Smooth muscle cell (in vitro differentiated cells): ENCODE measurements around the gene MALRD1. TPM values are rescaled to one million over a fixed set of nuclear protein-coding genes. Genes with fewer than 3 reads are reported as not detected.
A peak's percentile ranks its signal among the peaks of the same experiment; 100 is the strongest.

Source experiments
- DNase-seq: peaks from one replicate; lab custom pipeline; 2025; ENCODE audit not compliant: unreplicated experiment; lab: John Stamatoyannopoulos, UW
- H2AFZ ChIP-seq: fragments of 200-600 bp; sonication (generic); 2 replicates; pipeline ENCODE4 v1.6.0; 2016; ENCODE audit warnings: antibody characterized with exemption, low read depth, mild to moderate bottlenecking
- H3F3A ChIP-seq: fragments of 200-600 bp; sonication (generic); 2 replicates; pipeline ENCODE4 v1.6.0; 2017; ENCODE audit warnings: antibody characterized with exemption, low read depth
- H3K27ac ChIP-seq: fragments of 200-600 bp; sonication (generic); 2 replicates; pipeline ENCODE4 v1.5.1; 2016; ENCODE audit warnings: low read depth, mild to moderate bottlenecking
- H3K27me3 ChIP-seq: fragments of 200-600 bp; sonication (generic); 2 replicates; pipeline ENCODE4 v1.6.1; 2016; ENCODE audit warnings: low read depth, mild to moderate bottlenecking
- H3K36me3 ChIP-seq: fragments of 200-600 bp; sonication (generic); 2 replicates; pipeline ENCODE4 v1.5.1; 2016; ENCODE audit warnings: low read depth
- H3K4me1 ChIP-seq: fragments of 200-600 bp; sonication (generic); 2 replicates; pipeline ENCODE4 v1.5.1; 2016; ENCODE audit warnings: low read depth
- H3K4me2 ChIP-seq: fragments of 200-600 bp; sonication (generic); 2 replicates; pipeline ENCODE4 v1.6.0; 2016; ENCODE audit warnings: mild to moderate bottlenecking
- H3K4me3 ChIP-seq: fragments of 200-600 bp; sonication (generic); 2 replicates; pipeline ENCODE4 v1.5.1; 2016; ENCODE audit warnings: mild to moderate bottlenecking
- H3K79me2 ChIP-seq: fragments of 200-600 bp; sonication (generic); 2 replicates; pipeline ENCODE4 v1.6.0; 2016; ENCODE audit warnings: low read depth, mild to moderate bottlenecking
- H3K9ac ChIP-seq: fragments of 200-600 bp; sonication (generic); 2 replicates; pipeline ENCODE4 v1.6.0; 2016; ENCODE audit warnings: low read depth
- H3K9me3 ChIP-seq: fragments of 200-600 bp; sonication (generic); replicated peaks from 2 replicates; pipeline ENCODE4 v1.5.1; 2016; ENCODE audit warnings: low read depth
- H4K20me1 ChIP-seq: fragments of 200-600 bp; sonication (generic); 2 replicates; pipeline ENCODE4 v1.6.0; 2016; ENCODE audit warnings: low read depth
- WGBS: methylation state at CpG from one replicate; pipeline ENCODE4 v1.1.7; 2016; ENCODE audit warnings: low lambda C conversion rate; 5-methylcytosine and 5-hydroxymethylcytosine counted together
- polyA plus RNA-seq: library from polyadenylated mRNA; unstranded; fragments of >200 nt; fragmentation: Nextera tagmentation; extraction: Ambion mirVana; gene quantifications from 2 replicates; pipeline ENCODE4 v1.2.1, GENCODE V29; 2016
- total RNA-seq: library from RNA; depleted of rRNA; stranded (reverse); fragments of >200 nt; gene quantifications from 2 replicates; pipeline ENCODE4 v1.2.3, GENCODE V29; 2014
- TF ChIP-seq, protein P1 (sequence below): fragments of 200-600 bp; sonication (generic); IDR thresholded peaks from 2 replicates; pipeline ENCODE4 v1.5.1; 2017; ENCODE audit warnings: borderline replicate concordance, mild to moderate bottlenecking, antibody characterized with exemption; ENCODE audit not compliant: insufficient read depth, poor library complexity, severe bottlenecking

MALRD1 gene
- total and polyA plus RNA-seq, 2 experiments from 2014 or later, result 1.9 TPM; not detected in 1

DNA sequence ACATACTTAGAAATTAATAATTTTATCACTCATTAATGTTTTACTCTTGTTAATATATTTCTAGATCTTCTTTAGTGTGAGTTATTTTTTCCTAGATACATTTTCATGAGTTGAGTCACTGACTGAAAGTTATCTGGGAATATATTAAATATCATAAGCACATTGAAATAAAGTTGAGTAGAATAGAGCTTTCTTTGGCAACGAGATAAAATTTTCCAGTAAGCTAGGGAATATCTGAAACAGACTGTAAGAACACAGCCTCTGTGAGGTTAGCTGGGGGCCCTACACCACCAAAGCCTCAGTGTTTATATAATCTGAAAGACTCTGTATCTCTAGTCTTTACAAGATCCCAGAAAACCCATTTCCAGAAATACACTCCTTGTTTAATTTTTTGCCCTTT is 419.8 kb downstream of the MALRD1 start:
- H4K20me1 ChIP-seq, result no peaks in the 10 kb centered on the region
- 29% methylated on average over 1 of the region's 1 CpG for WGBS
- H2AFZ ChIP-seq, result peak overlapping the region; percentile 55
- no peaks in the 10 kb centered on the region for H3K36me3 ChIP-seq
- no peaks in the 10 kb centered on the region for H3F3A ChIP-seq
- H3K79me2 ChIP-seq, result no peaks in the 10 kb centered on the region
- H3K27ac ChIP-seq, result peak overlapping the region; percentile 66
- H3K4me2 ChIP-seq, result peak overlapping the region; percentile 74
- H3K9ac ChIP-seq, result no peak overlapping the region
- H3K4me3 ChIP-seq, result no peak overlapping the region
- H3K27me3 ChIP-seq, result no peaks in the 10 kb centered on the region
- TF ChIP-seq, protein P1, sequence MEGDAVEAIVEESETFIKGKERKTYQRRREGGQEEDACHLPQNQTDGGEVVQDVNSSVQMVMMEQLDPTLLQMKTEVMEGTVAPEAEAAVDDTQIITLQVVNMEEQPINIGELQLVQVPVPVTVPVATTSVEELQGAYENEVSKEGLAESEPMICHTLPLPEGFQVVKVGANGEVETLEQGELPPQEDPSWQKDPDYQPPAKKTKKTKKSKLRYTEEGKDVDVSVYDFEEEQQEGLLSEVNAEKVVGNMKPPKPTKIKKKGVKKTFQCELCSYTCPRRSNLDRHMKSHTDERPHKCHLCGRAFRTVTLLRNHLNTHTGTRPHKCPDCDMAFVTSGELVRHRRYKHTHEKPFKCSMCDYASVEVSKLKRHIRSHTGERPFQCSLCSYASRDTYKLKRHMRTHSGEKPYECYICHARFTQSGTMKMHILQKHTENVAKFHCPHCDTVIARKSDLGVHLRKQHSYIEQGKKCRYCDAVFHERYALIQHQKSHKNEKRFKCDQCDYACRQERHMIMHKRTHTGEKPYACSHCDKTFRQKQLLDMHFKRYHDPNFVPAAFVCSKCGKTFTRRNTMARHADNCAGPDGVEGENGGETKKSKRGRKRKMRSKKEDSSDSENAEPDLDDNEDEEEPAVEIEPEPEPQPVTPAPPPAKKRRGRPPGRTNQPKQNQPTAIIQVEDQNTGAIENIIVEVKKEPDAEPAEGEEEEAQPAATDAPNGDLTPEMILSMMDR, result no peak
- no peaks in the 10 kb centered on the region for H3K9me3 ChIP-seq
- DNase-seq, result no peak
- no peaks in the 10 kb centered on the region for H3K4me1 ChIP-seq

DNA sequence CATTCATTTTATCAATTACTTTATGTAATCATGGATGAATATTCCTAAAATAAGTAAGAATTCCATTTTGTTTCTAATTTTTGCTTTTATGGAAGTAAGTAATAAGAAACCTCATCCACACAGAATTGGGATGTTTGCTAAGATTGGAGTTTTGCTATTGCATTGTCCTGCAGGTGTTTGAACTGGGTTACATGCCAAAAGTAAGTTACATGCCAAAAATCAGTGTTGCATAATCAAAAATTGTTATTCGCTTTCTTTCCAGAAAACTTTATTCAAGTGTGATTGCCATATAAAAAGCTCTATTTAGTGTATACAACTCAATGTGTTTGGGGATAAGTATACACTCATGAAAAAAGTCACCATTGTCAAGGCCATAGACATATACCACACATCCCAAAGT is 420.9 kb downstream of the MALRD1 start:
- no peak overlapping the region for H2AFZ ChIP-seq
- H3K9me3 ChIP-seq, result no peaks in the 10 kb centered on the region
- H3K27me3 ChIP-seq, result no peaks in the 10 kb centered on the region
- no peaks in the 10 kb centered on the region for H4K20me1 ChIP-seq
- no peak overlapping the region for H3K4me3 ChIP-seq
- no peaks in the 10 kb centered on the region for H3K79me2 ChIP-seq
- no peak overlapping the region for H3K4me2 ChIP-seq
- no peaks in the 10 kb centered on the region for H3F3A ChIP-seq
- no peaks in the 10 kb centered on the region for H3K36me3 ChIP-seq
- WGBS, result 0% methylated on average over 1 of the region's 1 CpG
- no peak for DNase-seq
- TF ChIP-seq, protein P1, result no peak
- no peak overlapping the region for H3K27ac ChIP-seq
- H3K9ac ChIP-seq, result no peak overlapping the region
- no peaks in the 10 kb centered on the region for H3K4me1 ChIP-seq

DNA sequence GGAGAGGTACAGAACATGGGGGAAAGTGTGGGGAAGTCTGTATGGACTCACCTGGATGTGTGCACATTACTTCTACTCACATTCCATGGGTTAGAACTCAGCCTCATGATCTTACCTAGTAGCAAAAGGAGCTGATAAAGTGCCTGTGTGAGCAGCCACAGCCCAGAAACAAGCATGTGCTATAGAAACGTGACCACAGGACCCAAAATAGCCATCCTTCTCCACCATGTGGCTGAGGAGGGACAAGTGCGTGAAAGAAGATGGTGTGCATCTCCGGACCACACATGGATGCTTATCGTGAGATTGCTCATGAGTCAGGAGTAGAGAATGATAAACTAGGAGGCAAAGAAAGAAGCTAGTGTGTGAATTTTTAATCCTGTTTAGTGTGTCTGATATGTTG is 431.3 kb downstream of the MALRD1 start:
- WGBS, result 72% methylated on average over 4 of the region's 4 CpGs

DNA sequence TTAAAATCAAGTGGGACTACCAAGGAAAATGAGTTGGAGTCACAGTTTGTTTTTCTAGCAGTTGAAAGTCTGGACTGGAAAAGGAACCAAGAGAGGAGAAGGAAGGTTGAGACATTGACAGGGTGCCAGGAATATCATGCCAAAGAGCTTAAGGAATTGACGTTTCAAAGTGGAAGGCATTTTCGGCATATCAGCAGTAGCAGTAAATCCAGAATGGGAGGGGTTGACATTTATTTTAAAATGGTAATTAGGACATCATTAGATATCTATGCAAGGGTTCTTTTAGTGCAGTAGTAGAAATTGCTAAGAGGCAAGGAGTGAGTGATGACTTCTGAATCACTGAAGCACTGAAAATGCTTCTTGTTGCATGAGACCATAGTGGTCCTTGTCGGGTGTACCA is 431.8 kb downstream of the MALRD1 start:
- DNase-seq, result no peak
- WGBS, result 70% methylated on average over 3 of the region's 3 CpGs
- H4K20me1 ChIP-seq, result no peaks in the 10 kb centered on the region

More for the DNA sequence above, 431.3 kb downstream of the MALRD1 start:
- Histone ChIP-seq H3K27ac (no peak overlapping the region), H3K9ac (no peak overlapping the region), H3K4me2 (no peak overlapping the region), H3F3A (no peaks in the 10 kb centered on the region), H4K20me1 (no peaks in the 10 kb centered on the region), H2AFZ (no peak overlapping the region), H3K36me3 (no peaks in the 10 kb centered on the region), H3K27me3 (no peaks in the 10 kb centered on the region), H3K9me3 (no peaks in the 10 kb centered on the region), H3K79me2 (no peaks in the 10 kb centered on the region), H3K4me3 (no peak overlapping the region), H3K4me1 (no peaks in the 10 kb centered on the region)
- no peak for DNase-seq
- TF ChIP-seq, protein P1, result no peak

More for the DNA sequence above, 431.8 kb downstream of the MALRD1 start:
- Histone ChIP-seq H3K4me3 (no peak overlapping the region), H3K36me3 (no peaks in the 10 kb centered on the region), H3K27me3 (no peaks in the 10 kb centered on the region), H3K27ac (no peak overlapping the region), H3K79me2 (no peaks in the 10 kb centered on the region), H3K4me2 (no peak overlapping the region), H3K4me1 (no peaks in the 10 kb centered on the region), H3K9ac (no peak overlapping the region), H3F3A (no peaks in the 10 kb centered on the region), H3K9me3 (no peaks in the 10 kb centered on the region), H2AFZ (no peak overlapping the region)
- TF ChIP-seq, protein P1, result no peak
